ENCODE data around the gene DSE.

DNA sequence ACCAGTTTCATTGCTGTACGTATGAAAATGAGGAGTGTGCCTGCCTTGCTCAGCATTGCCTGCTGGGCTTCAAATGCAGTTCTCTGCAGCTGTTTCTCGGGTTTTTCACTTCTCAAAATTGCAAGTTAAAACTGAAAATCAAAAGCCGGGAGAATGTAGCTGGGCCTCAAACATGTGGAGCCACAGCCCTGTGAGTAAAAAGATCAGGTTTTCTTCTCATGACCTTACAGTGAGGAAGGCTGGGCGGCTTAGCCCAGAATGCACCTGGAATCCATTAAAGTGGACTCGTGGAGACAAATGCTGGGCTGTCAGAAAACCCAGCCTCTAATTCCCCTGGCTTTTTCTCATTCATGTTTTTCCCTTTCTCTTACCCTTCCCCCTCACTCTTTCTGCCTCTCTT is 34.4 kb downstream of the DSE start:
- TF ChIP-seq POLR2AphosphoS5 (IDR thresholded peaks at IDR 0.05), result no peak
- TF ChIP-seq TAF1 (IDR thresholded peaks at IDR 0.05; ENCODE audit: low read depth), result no peak
- no peak for TF ChIP-seq REST (IDR thresholded peaks at IDR 0.05; ENCODE audit: borderline replicate concordance)
- no peak for TF ChIP-seq EP300 (conservative IDR thresholded peaks at IDR 0.05; ENCODE audit: poor library complexity, severe bottlenecking)
- no peak for TF ChIP-seq EZH2 (IDR thresholded peaks at IDR 0.05; ENCODE audit: borderline replicate concordance, insufficient read depth, low read length, poor library complexity, severe bottlenecking)
- no peak for TF ChIP-seq SMC3 (conservative IDR thresholded peaks at IDR 0.05; ENCODE audit: poor library complexity)
- no peak for TF ChIP-seq CTCF (IDR thresholded peaks at IDR 0.05; ENCODE audit: poor library complexity, severe bottlenecking)
- no peak for TF ChIP-seq RAD21 (conservative IDR thresholded peaks at IDR 0.05)
- no peak for TF ChIP-seq MXI1 (conservative IDR thresholded peaks at IDR 0.05; ENCODE audit: poor library complexity, severe bottlenecking)

All from neural cell (in vitro differentiated cells).